Stimulated activated CD8-positive, alpha-beta memory T cell treated with anti-CD3 and anti-CD28 coated beads, Interleukin-4, amount 100 ng/mL, for 1 hour (primary cell): ENCODE results near the gene EYA4.

ENCODE experiments used
- DNase-seq, 2 donors: peaks; one replicate each; pipeline ENCODE4 v3.0.0-alpha.2; 2020; ENCODE audit warnings: low read depth in 2 of 2, low spot score in 1 of 2

EYA4 gene

GRCh38 chr6:133435065-133435728, 194.0 kb downstream of the EYA4 start:
- DNase-seq: no peak

GRCh38 chr6:133436652-133437051, 195.5 kb downstream of the EYA4 start:
- no peak for DNase-seq

- no peak for DNase-seq
These were observed 200.3 kb downstream of the EYA4 start for GRCh38 chr6:133441491-133441890.

- no peak for DNase-seq
These were observed 205.6 kb downstream of the EYA4 start for GRCh38 chr6:133446789-133447188.

GRCh38 chr6:133447924-133448323, 206.8 kb downstream of the EYA4 start:
- DNase-seq: no peak

- DNase-seq: no peak
These were observed 215.3 kb downstream of the EYA4 start for GRCh38 chr6:133456439-133456838.

- DNase-seq: no peak
These were observed 215.8 kb downstream of the EYA4 start for GRCh38 chr6:133456944-133457343.

- no peak for DNase-seq
These were observed 218.9 kb downstream of the EYA4 start for GRCh38 chr6:133460101-133460500.

- DNase-seq: no peak
These were observed 222.6 kb downstream of the EYA4 start for GRCh38 chr6:133463790-133464189.

GRCh38 chr6:133466680-133467079, 225.5 kb downstream of the EYA4 start:
- no peak for DNase-seq

GRCh38 chr6:133467231-133467981, 226.2 kb downstream of the EYA4 start:
- no peak for DNase-seq

GRCh38 chr6:133467982-133468380, 226.8 kb downstream of the EYA4 start:
- DNase-seq: no peak

GRCh38 chr6:133468591-133468990, 227.4 kb downstream of the EYA4 start:
- DNase-seq: no peak

GRCh38 chr6:133474516-133474915, 233.4 kb downstream of the EYA4 start:
- no peak for DNase-seq

- DNase-seq: no peak
These were observed 237.5 kb downstream of the EYA4 start for GRCh38 chr6:133478673-133479072.

- no peak for DNase-seq
These were observed 246.0 kb downstream of the EYA4 start for GRCh38 chr6:133487174-133487573.

GRCh38 chr6:133495205-133495903, 254.2 kb downstream of the EYA4 start:
- no peak for DNase-seq

- no peak for DNase-seq
These were observed 258.5 kb downstream of the EYA4 start for GRCh38 chr6:133499662-133500061.

- no peak for DNase-seq
These were observed 260.6 kb downstream of the EYA4 start for GRCh38 chr6:133501675-133502270.

GRCh38 chr6:133502441-133503335, 261.5 kb downstream of the EYA4 start:
- DNase-seq: no peak

GRCh38 chr6:133503336-133503729, 262.2 kb downstream of the EYA4 start:
- DNase-seq: no peak
